HepG2 (cell line): ENCODE results near the gene ZNF687. TPM values are rescaled to one million over a fixed set of nuclear protein-coding genes. Genes with fewer than 3 reads are reported as not detected.

Source experiments
- ARID4A ChIP-seq: sonication (generic); formaldehyde crosslinking; IDR thresholded peaks from 2 replicates; pipeline ENCODE4 v1.5.0; 2020; ENCODE audit warnings: mild to moderate bottlenecking, missing genetic modification reagents, borderline replicate concordance
- BCL3 ChIP-seq: sonication (generic); formaldehyde crosslinking; IDR thresholded peaks from 2 replicates; pipeline ENCODE4 v1.5.1; 2020; ENCODE audit warnings: mild to moderate bottlenecking, missing genetic modification reagents, moderate library complexity
- GZF1 ChIP-seq: sonication (generic); formaldehyde crosslinking; IDR thresholded peaks from 2 replicates; pipeline ENCODE4 v1.5.1; 2020; ENCODE audit warnings: mild to moderate bottlenecking, missing genetic modification reagents
- ISL2 ChIP-seq: sonication (generic); formaldehyde crosslinking; IDR thresholded peaks from 2 replicates; pipeline ENCODE4 v1.5.0; 2020; ENCODE audit warnings: missing genetic modification reagents
- MAZ ChIP-seq, 2 experiments: sonication (generic) in 1 of 2; formaldehyde crosslinking in 1 of 2; IDR thresholded peaks; 2 replicates each; pipeline versions ENCODE4 v1.5.0 to v1.6.1; 2012 to 2020; ENCODE audit warnings: low read depth in 2 of 2, mild to moderate bottlenecking in 2 of 2, borderline replicate concordance in 1 of 2, improper control_type of control experiment in 1 of 2, low read length in 1 of 2, missing genetic modification reagents in 1 of 2, moderate library complexity in 1 of 2
- NR2C2 ChIP-seq: sonication (generic); formaldehyde crosslinking; IDR thresholded peaks from 2 replicates; pipeline ENCODE4 v1.4.0; 2020; ENCODE audit warnings: missing genetic modification reagents, mild to moderate bottlenecking, moderate library complexity, borderline replicate concordance
- NR2F1 ChIP-seq, 2 experiments: fragments of 450-650 bp in 1 of 2; formaldehyde crosslinking in 1 of 2; IDR thresholded peaks; 2 replicates each; pipeline versions ENCODE4 v1.5.0 to v1.6.1; 2016 to 2020; ENCODE audit warnings: mild to moderate bottlenecking in 1 of 2, missing compliant biosample characterization in 1 of 2, missing genetic modification reagents in 1 of 2, moderate library complexity in 1 of 2
- SIN3A ChIP-seq: IDR thresholded peaks from 2 replicates; pipeline ENCODE4 v1.6.1; 2011; ENCODE audit warnings: low read depth, mild to moderate bottlenecking, control low read depth, low read length, borderline replicate concordance
- SNAPC4 ChIP-seq: sonication (generic); formaldehyde crosslinking; IDR thresholded peaks from 2 replicates; pipeline ENCODE4 v1.4.0; 2020; ENCODE audit warnings: mild to moderate bottlenecking, missing genetic modification reagents
- ZBTB49 ChIP-seq: sonication (generic); formaldehyde crosslinking; IDR thresholded peaks from 2 replicates; pipeline ENCODE4 v1.4.0; 2020; ENCODE audit warnings: missing genetic modification reagents, borderline replicate concordance
- ZFX ChIP-seq: sonication (generic); formaldehyde crosslinking; IDR thresholded peaks from 2 replicates; pipeline ENCODE4 v1.4.0; 2020; ENCODE audit warnings: mild to moderate bottlenecking, low read depth, missing genetic modification reagents, moderate library complexity
- ZNF224 ChIP-seq: sonication (generic); formaldehyde crosslinking; IDR thresholded peaks from 2 replicates; pipeline ENCODE4 v1.5.0; 2020; ENCODE audit warnings: mild to moderate bottlenecking, missing genetic modification reagents
- ZNF564 ChIP-seq: sonication (generic); formaldehyde crosslinking; IDR thresholded peaks from 2 replicates; pipeline ENCODE4 v1.8.1; 2023; ENCODE audit warnings: mild to moderate bottlenecking, missing genetic modification reagents
- polyA plus RNA-seq, 8 experiments: library from polyadenylated mRNA; depleted of rRNA in 3 of 8; stranded (reverse) in 7 of 8; unstranded in 1 of 8; fragments of >200 nt; fragmentation: Illumina TruSeq in 4 of 8; extraction: Trizol in 4 of 8; gene quantifications; 2 replicates each; pipeline versions ENCODE4 v1.2.1 to v1.2.3, GENCODE V29; 2011 to 2016; ENCODE audit warnings: low read depth in 4 of 8, missing spikeins in 1 of 8, mixed read lengths in 1 of 8; ENCODE audit not compliant: insufficient read depth in 1 of 8
- total RNA-seq, 5 experiments: library from RNA; depleted of rRNA; stranded (reverse); fragments of >200 nt; fragmentation: Illumina TruSeq; extraction: Trizol; gene quantifications; 2 replicates each; pipeline ENCODE4 v1.2.3, GENCODE V29; 2016; ENCODE audit warnings: low read depth in 1 of 5

Gene ZNF687
- total and polyA plus RNA-seq, 2 of the 13 experiments (the other 11 are each of a cell fraction or from before 2014, with no cell fraction given), result 14.1 to 16.5 TPM

- TF ChIP-seq SIN3A (no peak; the same call in 1 of the 2 replicates), ZNF224 (CRISPR knock-in tag) (0 out of 2 replicates have a peak, but pooled peaks have one; percentile 11), MAZ (IDR thresholded peaks at IDR 0.05; ENCODE audit: borderline replicate concordance, low read depth, low read length) (no peak), MAZ (CRISPR knock-in tag; IDR thresholded peaks at IDR 0.05; ENCODE audit: low read depth) (no peak), ARID4A (CRISPR knock-in tag) (0 out of 2 replicates have a peak, but pooled peaks have one; percentile 57), NR2F1 (CRISPR knock-in tag; IDR thresholded peaks at IDR 0.05) (0 out of 4 replicates have a peak, but pooled peaks have one; percentile 19 to 24), NR2C2 (CRISPR knock-in tag) (peak; percentile 20; the same call in 1 of the 2 replicates), BCL3 (CRISPR knock-in tag) (0 out of 2 replicates have a peak, but pooled peaks have one; percentile 42), ZFX (CRISPR knock-in tag) (peak; percentile 47), ZNF564 (0 out of 2 replicates have a peak, but pooled peaks have one; percentile 4), ISL2 (CRISPR knock-in tag) (0 out of 2 replicates have a peak, but pooled peaks have one; percentile 17), SNAPC4 (CRISPR knock-in tag) (0 out of 2 replicates have a peak, but pooled peaks have one; percentile 30), ZBTB49 (CRISPR knock-in tag) (0 out of 2 replicates have a peak, but pooled peaks have one; percentile 33), GZF1 (CRISPR knock-in tag) (peak; percentile 99)
These were observed 46.0 kb downstream of the ZNF687 start (continued) for GRCh38 chr1:151327903-151328674.
